K562 (cell line): ENCODE data around the gene FOXO3. TPM values are rescaled to one million over a fixed set of nuclear protein-coding genes. Genes with fewer than 3 reads are reported as not detected.

Experiments
- AFF1 ChIP-seq, 2 experiments: fragments of 450-650 bp; IDR thresholded peaks; 2 replicates each; pipeline ENCODE4 v1.6.1; 2018; ENCODE audit warnings: mild to moderate bottlenecking in 2 of 2, low read depth in 1 of 2; ENCODE audit not compliant: partially characterized antibody in 2 of 2
- ATF1 ChIP-seq, 2 experiments: fragments of 450-650 bp in 1 of 2; IDR thresholded peaks; 2 replicates each; pipeline ENCODE4 v1.6.1; 2016; ENCODE audit warnings: missing compliant biosample characterization in 1 of 2, missing genetic modification characterization in 1 of 2
- CHD1 ChIP-seq: fragments of 200-600 bp; sonication (generic); IDR thresholded peaks from one replicate; pipeline ENCODE4 v1.6.1; 2012; ENCODE audit warnings: mild to moderate bottlenecking, moderate library complexity, low read length, inconsistent platforms
- ELK3 ChIP-seq: fragments of 450-650 bp; formaldehyde crosslinking; IDR thresholded peaks from 2 replicates; pipeline ENCODE4 v1.4.0; 2020; ENCODE audit warnings: mild to moderate bottlenecking
- ETV1 ChIP-seq: fragments of 450-650 bp; conservative IDR thresholded peaks from 2 replicates; pipeline ENCODE4 v1.6.1; 2016; ENCODE audit warnings: missing genetic modification characterization, control low read depth, low read depth, missing compliant biosample characterization
- FOXP4 ChIP-seq: sonication (generic); formaldehyde crosslinking; IDR thresholded peaks from 2 replicates; pipeline ENCODE4 v1.8.0; 2022; ENCODE audit warnings: mild to moderate bottlenecking, missing genetic modification reagents, borderline replicate concordance
- MAZ ChIP-seq, 2 experiments: fragments of 450-650 bp in 1 of 2; sonication (generic) in 1 of 2; formaldehyde crosslinking; IDR thresholded peaks in 1 of 2; conservative IDR thresholded peaks in 1 of 2; 2 replicates each; pipeline versions ENCODE4 v1.4.0 to v1.5.0; 2020; ENCODE audit warnings: mild to moderate bottlenecking in 1 of 2, missing genetic modification reagents in 1 of 2
- NR2F6 ChIP-seq: fragments of 450-650 bp; formaldehyde crosslinking; IDR thresholded peaks from 2 replicates; pipeline ENCODE4 v1.4.0; 2020; ENCODE audit warnings: mild to moderate bottlenecking
- PCBP1 ChIP-seq: fragments of 200-400 bp; formaldehyde crosslinking; IDR thresholded peaks from 2 replicates; pipeline ENCODE4 v1.6.1; 2018; ENCODE audit warnings: mild to moderate bottlenecking, low read depth, low read length; ENCODE audit not compliant: poor library complexity, severe bottlenecking
- SP2 ChIP-seq: IDR thresholded peaks from 2 replicates; pipeline ENCODE4 v1.6.1; 2011; ENCODE audit warnings: mild to moderate bottlenecking, low read depth, low read length, moderate library complexity; ENCODE audit not compliant: poor library complexity, severe bottlenecking; ENCODE audit errors: extremely low read depth
- TOE1 ChIP-seq, 2 experiments: fragments of 450-650 bp in 1 of 2; sonication (generic) in 1 of 2; formaldehyde crosslinking in 1 of 2; IDR thresholded peaks; 2 replicates each; pipeline versions ENCODE4 v1.7.1 to v1.8.0; 2016 to 2022; ENCODE audit warnings: borderline replicate concordance in 2 of 2, mild to moderate bottlenecking in 2 of 2, antibody characterized with exemption in 1 of 2, inconsistent platforms in 1 of 2, low read depth in 1 of 2, missing genetic modification reagents in 1 of 2, moderate library complexity in 1 of 2
- YY1 ChIP-seq, 3 experiments: IDR thresholded peaks; 2 replicates each; pipeline ENCODE4 v1.6.1; 2011; ENCODE audit warnings: low read length in 2 of 3, mild to moderate bottlenecking in 2 of 3, moderate library complexity in 2 of 3, borderline replicate concordance in 1 of 3, control low read depth in 1 of 3, low read depth in 1 of 3; ENCODE audit not compliant: insufficient read depth in 3 of 3, insufficient replicate concordance in 2 of 3, control insufficient read depth in 1 of 3, insufficient read length in 1 of 3; ENCODE audit errors: extremely low read depth in 1 of 3
- ZBTB9 ChIP-seq: fragments of 450-650 bp; formaldehyde crosslinking; IDR thresholded peaks from 2 replicates; pipeline ENCODE4 v1.4.0; 2020; ENCODE audit warnings: mild to moderate bottlenecking, moderate library complexity
- ZC3H4 ChIP-seq: sonication (generic); formaldehyde crosslinking; IDR thresholded peaks from 2 replicates; pipeline ENCODE4 v1.9.0; 2021; ENCODE audit warnings: missing genetic modification reagents, borderline replicate concordance
- ZNF197 ChIP-seq: fragments of 200-800 bp; sonication (Bioruptor generic); IDR thresholded peaks from 2 replicates; pipeline ENCODE4 v1.6.1; 2016; ENCODE audit warnings: low read depth, missing genetic modification characterization, missing compliant biosample characterization
- polyA plus RNA-seq, 8 experiments: library from polyadenylated mRNA; depleted of rRNA in 4 of 8; stranded (reverse) in 5 of 8; unstranded in 3 of 8; fragments of >200 nt; fragmentation: Nextera tagmentation in 2 of 8; fragmentation: Illumina TruSeq in 1 of 8; extraction: Ambion mirVana in 2 of 8; extraction: Trizol in 1 of 8; gene quantifications; 2 replicates each; pipeline versions ENCODE4 v1.2.1 to v1.2.3, GENCODE V29; 2011 to 2014; ENCODE audit warnings: inconsistent platforms in 1 of 8, missing spikeins in 1 of 8
- total RNA-seq, 7 experiments: library from RNA; depleted of rRNA in 6 of 7; stranded (reverse); fragments of >200 nt in 6 of 7; fragmentation: Illumina TruSeq in 2 of 7; extraction: Trizol in 2 of 7; gene quantifications; 2 replicates each; pipeline versions ENCODE4 v1.2.1 to v1.2.3, GENCODE V29; 2011 to 2021; ENCODE audit warnings: low replicate concordance in 1 of 7

The FOXO3 gene
- total and polyA plus RNA-seq, 9 of the 15 experiments (the other 6 are each of a cell fraction or from before 2014, with no cell fraction given): 3.0 to 14.6 (median 6.0) TPM

- TF ChIP-seq TOE1 (IDR thresholded peaks at IDR 0.05; ENCODE audit: borderline replicate concordance): peak; percentile 51; the same call in 1 of the 2 replicates
- TF ChIP-seq TOE1 (CRISPR knock-in tag; IDR thresholded peaks at IDR 0.05; ENCODE audit: borderline replicate concordance, low read depth): no peak
- peak; percentile 69 for TF ChIP-seq PCBP1
- peak; percentile 29; the same call in 1 of the 2 replicates for TF ChIP-seq ZBTB9
- TF ChIP-seq AFF1 (IDR thresholded peaks at IDR 0.05; ENCODE audit: low read depth in 1 of 2, partially characterized antibody in 2 of 2): peak in 1 of 2 experiments; percentile 41
- peak in 1 of 2 experiments; percentile 9; a peak in 3 of 4 replicates for TF ChIP-seq MAZ (CRISPR knock-in tag; conservative IDR thresholded peaks at IDR 0.05 in 1 of 2, IDR thresholded peaks at IDR 0.05 in 1 of 2)
- TF ChIP-seq CHD1: peak; percentile 6
- TF ChIP-seq ELK3 (CRISPR knock-in tag): 0 out of 2 replicates have a peak, but pooled peaks have one; percentile 39
- TF ChIP-seq ETV1: peak; percentile 61
- peak; percentile 96 for TF ChIP-seq ZC3H4 (CRISPR knock-in tag)
- TF ChIP-seq FOXP4 (CRISPR knock-in tag): no peak
- TF ChIP-seq YY1 (IDR thresholded peaks at IDR 0.05; ENCODE audit: borderline replicate concordance in 1 of 3, control insufficient read depth in 1 of 3, extremely low read depth in 1 of 3, insufficient read depth in 3 of 3, insufficient read length in 1 of 3, insufficient replicate concordance in 2 of 3, low read depth in 1 of 3, low read length in 2 of 3): peak; percentile 6 to 81 (median 46)
- TF ChIP-seq ZNF197 (CRISPR knock-in tag): peak; percentile 30; the same call in 1 of the 2 replicates
- no peak for TF ChIP-seq NR2F6 (CRISPR knock-in tag)
- no peak for TF ChIP-seq SP2
- TF ChIP-seq ATF1 (CRISPR knock-in tag; IDR thresholded peaks at IDR 0.05): no peak
- peak; percentile 52 for TF ChIP-seq ATF1 (tag; IDR thresholded peaks at IDR 0.05)
These were observed 744 bp upstream of the FOXO3 start (continued) for GRCh38 chr6:108559884-108560462.
